HepG2 (cell line): Measurements from ENCODE around the gene MYL9. TPM values are rescaled to one million over a fixed set of nuclear protein-coding genes. Genes with fewer than 3 reads are reported as not detected.

Experiments
- EEA1 ChIP-seq: sonication (generic); formaldehyde crosslinking; IDR thresholded peaks from 2 replicates; pipeline ENCODE4 v1.5.1; 2020; ENCODE audit warnings: mild to moderate bottlenecking, missing genetic modification reagents, borderline replicate concordance
- JDP2 ChIP-seq: sonication (generic); formaldehyde crosslinking; IDR thresholded peaks from 2 replicates; pipeline ENCODE4 v1.8.1; 2022; ENCODE audit warnings: missing genetic modification reagents, borderline replicate concordance
- NFIB ChIP-seq: sonication (generic); formaldehyde crosslinking; IDR thresholded peaks from 2 replicates; pipeline ENCODE4 v1.9.0; 2021; ENCODE audit warnings: missing genetic modification reagents, mild to moderate bottlenecking, borderline replicate concordance
- RXRB ChIP-seq: IDR thresholded peaks from 2 replicates; pipeline ENCODE4 v1.6.1; 2016; ENCODE audit warnings: borderline replicate concordance, missing genetic modification reagents, missing compliant biosample characterization
- SKI ChIP-seq: fragments of 450-650 bp; IDR thresholded peaks from one replicate; pipeline ENCODE4 v1.6.1; 2018; ENCODE audit warnings: mild to moderate bottlenecking; ENCODE audit not compliant: partially characterized antibody
- SRY ChIP-seq: sonication (generic); formaldehyde crosslinking; IDR thresholded peaks from 2 replicates; pipeline ENCODE4 v1.8.0; 2022; ENCODE audit warnings: mild to moderate bottlenecking, missing genetic modification reagents
- ZMYM4 ChIP-seq: sonication (generic); formaldehyde crosslinking; IDR thresholded peaks from 2 replicates; pipeline ENCODE4 v1.8.1; 2023; ENCODE audit warnings: mild to moderate bottlenecking, missing genetic modification reagents
- ZNF251 ChIP-seq: sonication (generic); formaldehyde crosslinking; IDR thresholded peaks from 2 replicates; pipeline ENCODE4 v1.9.0; 2021; ENCODE audit warnings: mild to moderate bottlenecking, missing genetic modification reagents
- ZNF296 ChIP-seq: sonication (generic); formaldehyde crosslinking; conservative IDR thresholded peaks from 2 replicates; pipeline ENCODE4 v1.5.0; 2020; ENCODE audit warnings: mild to moderate bottlenecking, missing genetic modification reagents
- polyA plus RNA-seq, 8 experiments: library from polyadenylated mRNA; depleted of rRNA in 3 of 8; stranded (reverse) in 7 of 8; unstranded in 1 of 8; fragments of >200 nt; fragmentation: Illumina TruSeq in 4 of 8; extraction: Trizol in 4 of 8; gene quantifications; 2 replicates each; pipeline versions ENCODE4 v1.2.1 to v1.2.3, GENCODE V29; 2011 to 2016; ENCODE audit warnings: low read depth in 4 of 8, missing spikeins in 1 of 8, mixed read lengths in 1 of 8; ENCODE audit not compliant: insufficient read depth in 1 of 8
- total RNA-seq, 5 experiments: library from RNA; depleted of rRNA; stranded (reverse); fragments of >200 nt; fragmentation: Illumina TruSeq; extraction: Trizol; gene quantifications; 2 replicates each; pipeline ENCODE4 v1.2.3, GENCODE V29; 2016; ENCODE audit warnings: low read depth in 1 of 5
- TF ChIP-seq, protein P1 (sequence below): sonication (generic); formaldehyde crosslinking; IDR thresholded peaks from 2 replicates; pipeline ENCODE4 v1.4.0; 2020; ENCODE audit warnings: missing genetic modification reagents, mild to moderate bottlenecking, borderline replicate concordance
- TF ChIP-seq, protein P2 (sequence below): sonication (generic); formaldehyde crosslinking; IDR thresholded peaks from 2 replicates; pipeline ENCODE4 v1.4.0; 2020; ENCODE audit warnings: missing genetic modification reagents
- TF ChIP-seq, protein P3 (sequence below): sonication (generic); formaldehyde crosslinking; conservative IDR thresholded peaks from 2 replicates; pipeline ENCODE4 v1.4.0; 2020; ENCODE audit warnings: mild to moderate bottlenecking, missing genetic modification reagents, moderate library complexity
- TF ChIP-seq, protein P4 (sequence below): sonication (generic); formaldehyde crosslinking; IDR thresholded peaks from 2 replicates; pipeline ENCODE4 v1.9.0; 2021; ENCODE audit warnings: missing genetic modification reagents, mild to moderate bottlenecking, borderline replicate concordance
- TF ChIP-seq, protein P5 (sequence below): fragments of 450-650 bp; IDR thresholded peaks from 2 replicates; pipeline ENCODE4 v1.6.1; 2017; ENCODE audit warnings: mild to moderate bottlenecking

MYL9 gene
- total and polyA plus RNA-seq, 2 of the 13 experiments (the other 11 are each of a cell fraction or from before 2014, with no cell fraction given) = 0.87 to 2.2 TPM

DNA sequence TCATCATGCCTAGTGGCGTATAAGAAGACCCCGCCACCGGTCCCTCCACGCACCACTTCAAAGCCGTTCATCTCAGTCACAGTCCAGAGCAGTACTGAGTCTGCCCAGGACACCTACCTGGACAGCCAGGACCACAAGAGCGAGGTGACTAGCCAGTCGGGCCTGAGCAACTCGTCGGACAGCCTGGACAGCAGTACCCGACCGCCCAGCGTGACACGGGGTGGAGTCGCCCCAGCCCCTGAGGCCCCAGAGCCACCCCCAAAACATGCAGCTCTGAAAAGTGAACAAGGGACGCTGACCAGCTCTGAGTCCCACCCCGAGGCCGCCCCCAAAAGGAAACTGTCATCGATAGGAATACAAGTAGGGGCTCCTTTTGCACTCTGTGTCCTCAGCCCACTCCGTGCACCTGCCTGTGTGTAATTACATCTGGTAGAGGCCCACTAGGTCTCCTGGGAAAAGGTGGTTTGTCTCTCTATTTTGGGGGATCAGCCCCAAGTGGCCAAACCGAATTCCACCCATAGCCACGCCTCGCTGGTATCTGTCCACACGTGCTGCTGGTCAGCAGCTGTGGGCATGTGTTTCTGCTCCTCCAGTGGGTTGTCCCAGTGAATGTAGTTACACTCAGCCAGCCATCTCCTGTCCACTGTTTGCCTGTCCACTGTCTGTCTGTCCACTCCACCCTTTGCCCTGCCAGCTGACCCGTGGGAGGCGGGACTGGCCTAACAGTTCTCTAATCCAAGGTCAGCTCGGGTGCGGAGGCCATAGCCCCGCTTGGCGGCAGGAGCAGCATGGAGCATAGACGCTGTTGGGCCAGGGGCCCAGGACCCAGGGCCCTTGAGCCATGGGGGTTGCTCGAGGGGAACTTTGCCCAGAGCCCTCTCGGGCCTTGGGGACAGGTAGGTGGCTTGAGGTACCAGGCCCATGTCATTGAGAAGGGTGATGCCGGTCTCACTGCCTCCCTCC lies 44.3 kb upstream of the MYL9 start (continued):
- TF ChIP-seq, protein P1, sequence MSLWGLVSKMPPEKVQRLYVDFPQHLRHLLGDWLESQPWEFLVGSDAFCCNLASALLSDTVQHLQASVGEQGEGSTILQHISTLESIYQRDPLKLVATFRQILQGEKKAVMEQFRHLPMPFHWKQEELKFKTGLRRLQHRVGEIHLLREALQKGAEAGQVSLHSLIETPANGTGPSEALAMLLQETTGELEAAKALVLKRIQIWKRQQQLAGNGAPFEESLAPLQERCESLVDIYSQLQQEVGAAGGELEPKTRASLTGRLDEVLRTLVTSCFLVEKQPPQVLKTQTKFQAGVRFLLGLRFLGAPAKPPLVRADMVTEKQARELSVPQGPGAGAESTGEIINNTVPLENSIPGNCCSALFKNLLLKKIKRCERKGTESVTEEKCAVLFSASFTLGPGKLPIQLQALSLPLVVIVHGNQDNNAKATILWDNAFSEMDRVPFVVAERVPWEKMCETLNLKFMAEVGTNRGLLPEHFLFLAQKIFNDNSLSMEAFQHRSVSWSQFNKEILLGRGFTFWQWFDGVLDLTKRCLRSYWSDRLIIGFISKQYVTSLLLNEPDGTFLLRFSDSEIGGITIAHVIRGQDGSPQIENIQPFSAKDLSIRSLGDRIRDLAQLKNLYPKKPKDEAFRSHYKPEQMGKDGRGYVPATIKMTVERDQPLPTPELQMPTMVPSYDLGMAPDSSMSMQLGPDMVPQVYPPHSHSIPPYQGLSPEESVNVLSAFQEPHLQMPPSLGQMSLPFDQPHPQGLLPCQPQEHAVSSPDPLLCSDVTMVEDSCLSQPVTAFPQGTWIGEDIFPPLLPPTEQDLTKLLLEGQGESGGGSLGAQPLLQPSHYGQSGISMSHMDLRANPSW (CRISPR knock-in tag) = no peak
- TF ChIP-seq, protein P2, sequence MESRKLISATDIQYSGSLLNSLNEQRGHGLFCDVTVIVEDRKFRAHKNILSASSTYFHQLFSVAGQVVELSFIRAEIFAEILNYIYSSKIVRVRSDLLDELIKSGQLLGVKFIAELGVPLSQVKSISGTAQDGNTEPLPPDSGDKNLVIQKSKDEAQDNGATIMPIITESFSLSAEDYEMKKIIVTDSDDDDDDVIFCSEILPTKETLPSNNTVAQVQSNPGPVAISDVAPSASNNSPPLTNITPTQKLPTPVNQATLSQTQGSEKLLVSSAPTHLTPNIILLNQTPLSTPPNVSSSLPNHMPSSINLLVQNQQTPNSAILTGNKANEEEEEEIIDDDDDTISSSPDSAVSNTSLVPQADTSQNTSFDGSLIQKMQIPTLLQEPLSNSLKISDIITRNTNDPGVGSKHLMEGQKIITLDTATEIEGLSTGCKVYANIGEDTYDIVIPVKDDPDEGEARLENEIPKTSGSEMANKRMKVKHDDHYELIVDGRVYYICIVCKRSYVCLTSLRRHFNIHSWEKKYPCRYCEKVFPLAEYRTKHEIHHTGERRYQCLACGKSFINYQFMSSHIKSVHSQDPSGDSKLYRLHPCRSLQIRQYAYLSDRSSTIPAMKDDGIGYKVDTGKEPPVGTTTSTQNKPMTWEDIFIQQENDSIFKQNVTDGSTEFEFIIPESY = peak; percentile 63; the same call in 1 of the 2 replicates
- TF ChIP-seq ZNF296 (CRISPR knock-in tag) = peak; percentile 90
- 0 out of 2 replicates have a peak, but pooled peaks have one; percentile 15 for TF ChIP-seq SRY (CRISPR knock-in tag)
- no peak for TF ChIP-seq JDP2 (CRISPR knock-in tag)
- TF ChIP-seq, protein P3, sequence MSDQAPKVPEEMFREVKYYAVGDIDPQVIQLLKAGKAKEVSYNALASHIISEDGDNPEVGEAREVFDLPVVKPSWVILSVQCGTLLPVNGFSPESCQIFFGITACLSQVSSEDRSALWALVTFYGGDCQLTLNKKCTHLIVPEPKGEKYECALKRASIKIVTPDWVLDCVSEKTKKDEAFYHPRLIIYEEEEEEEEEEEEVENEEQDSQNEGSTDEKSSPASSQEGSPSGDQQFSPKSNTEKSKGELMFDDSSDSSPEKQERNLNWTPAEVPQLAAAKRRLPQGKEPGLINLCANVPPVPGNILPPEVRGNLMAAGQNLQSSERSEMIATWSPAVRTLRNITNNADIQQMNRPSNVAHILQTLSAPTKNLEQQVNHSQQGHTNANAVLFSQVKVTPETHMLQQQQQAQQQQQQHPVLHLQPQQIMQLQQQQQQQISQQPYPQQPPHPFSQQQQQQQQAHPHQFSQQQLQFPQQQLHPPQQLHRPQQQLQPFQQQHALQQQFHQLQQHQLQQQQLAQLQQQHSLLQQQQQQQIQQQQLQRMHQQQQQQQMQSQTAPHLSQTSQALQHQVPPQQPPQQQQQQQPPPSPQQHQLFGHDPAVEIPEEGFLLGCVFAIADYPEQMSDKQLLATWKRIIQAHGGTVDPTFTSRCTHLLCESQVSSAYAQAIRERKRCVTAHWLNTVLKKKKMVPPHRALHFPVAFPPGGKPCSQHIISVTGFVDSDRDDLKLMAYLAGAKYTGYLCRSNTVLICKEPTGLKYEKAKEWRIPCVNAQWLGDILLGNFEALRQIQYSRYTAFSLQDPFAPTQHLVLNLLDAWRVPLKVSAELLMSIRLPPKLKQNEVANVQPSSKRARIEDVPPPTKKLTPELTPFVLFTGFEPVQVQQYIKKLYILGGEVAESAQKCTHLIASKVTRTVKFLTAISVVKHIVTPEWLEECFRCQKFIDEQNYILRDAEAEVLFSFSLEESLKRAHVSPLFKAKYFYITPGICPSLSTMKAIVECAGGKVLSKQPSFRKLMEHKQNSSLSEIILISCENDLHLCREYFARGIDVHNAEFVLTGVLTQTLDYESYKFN (CRISPR knock-in tag) = no peak
- no peak for TF ChIP-seq ZNF251 (CRISPR knock-in tag)
- no peak for TF ChIP-seq ZMYM4 (CRISPR knock-in tag)
- TF ChIP-seq, protein P4, sequence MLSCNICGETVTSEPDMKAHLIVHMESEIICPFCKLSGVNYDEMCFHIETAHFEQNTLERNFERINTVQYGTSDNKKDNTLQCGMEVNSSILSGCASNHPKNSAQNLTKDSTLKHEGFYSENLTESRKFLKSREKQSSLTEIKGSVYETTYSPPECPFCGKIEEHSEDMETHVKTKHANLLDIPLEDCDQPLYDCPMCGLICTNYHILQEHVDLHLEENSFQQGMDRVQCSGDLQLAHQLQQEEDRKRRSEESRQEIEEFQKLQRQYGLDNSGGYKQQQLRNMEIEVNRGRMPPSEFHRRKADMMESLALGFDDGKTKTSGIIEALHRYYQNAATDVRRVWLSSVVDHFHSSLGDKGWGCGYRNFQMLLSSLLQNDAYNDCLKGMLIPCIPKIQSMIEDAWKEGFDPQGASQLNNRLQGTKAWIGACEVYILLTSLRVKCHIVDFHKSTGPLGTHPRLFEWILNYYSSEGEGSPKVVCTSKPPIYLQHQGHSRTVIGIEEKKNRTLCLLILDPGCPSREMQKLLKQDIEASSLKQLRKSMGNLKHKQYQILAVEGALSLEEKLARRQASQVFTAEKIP = no peak
- TF ChIP-seq NFIB (CRISPR knock-in tag) = peak; percentile 16; the same call in 1 of the 2 replicates
- no peak for TF ChIP-seq SKI
- TF ChIP-seq EEA1 (CRISPR knock-in tag) = no peak
- TF ChIP-seq, protein P5, sequence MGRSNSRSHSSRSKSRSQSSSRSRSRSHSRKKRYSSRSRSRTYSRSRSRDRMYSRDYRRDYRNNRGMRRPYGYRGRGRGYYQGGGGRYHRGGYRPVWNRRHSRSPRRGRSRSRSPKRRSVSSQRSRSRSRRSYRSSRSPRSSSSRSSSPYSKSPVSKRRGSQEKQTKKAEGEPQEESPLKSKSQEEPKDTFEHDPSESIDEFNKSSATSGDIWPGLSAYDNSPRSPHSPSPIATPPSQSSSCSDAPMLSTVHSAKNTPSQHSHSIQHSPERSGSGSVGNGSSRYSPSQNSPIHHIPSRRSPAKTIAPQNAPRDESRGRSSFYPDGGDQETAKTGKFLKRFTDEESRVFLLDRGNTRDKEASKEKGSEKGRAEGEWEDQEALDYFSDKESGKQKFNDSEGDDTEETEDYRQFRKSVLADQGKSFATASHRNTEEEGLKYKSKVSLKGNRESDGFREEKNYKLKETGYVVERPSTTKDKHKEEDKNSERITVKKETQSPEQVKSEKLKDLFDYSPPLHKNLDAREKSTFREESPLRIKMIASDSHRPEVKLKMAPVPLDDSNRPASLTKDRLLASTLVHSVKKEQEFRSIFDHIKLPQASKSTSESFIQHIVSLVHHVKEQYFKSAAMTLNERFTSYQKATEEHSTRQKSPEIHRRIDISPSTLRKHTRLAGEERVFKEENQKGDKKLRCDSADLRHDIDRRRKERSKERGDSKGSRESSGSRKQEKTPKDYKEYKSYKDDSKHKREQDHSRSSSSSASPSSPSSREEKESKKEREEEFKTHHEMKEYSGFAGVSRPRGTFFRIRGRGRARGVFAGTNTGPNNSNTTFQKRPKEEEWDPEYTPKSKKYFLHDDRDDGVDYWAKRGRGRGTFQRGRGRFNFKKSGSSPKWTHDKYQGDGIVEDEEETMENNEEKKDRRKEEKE = no peak
- TF ChIP-seq RXRB = no peak
